GM12891 (cell line): ENCODE results near the gene PIK3R3.

Experiments used
- POLR2A ChIP-seq: IDR thresholded peaks from 2 replicates; pipeline ENCODE4 v1.6.1; 2011; ENCODE audit warnings: low read depth, low read length, control low read depth
- POLR2AphosphoS5 ChIP-seq: IDR thresholded peaks from 2 replicates; pipeline ENCODE4 v1.6.1; 2011; ENCODE audit warnings: low read depth, low read length, control low read depth
- POU2F2 ChIP-seq: IDR thresholded peaks from 2 replicates; pipeline ENCODE4 v1.6.1; 2011; ENCODE audit warnings: low read depth, mild to moderate bottlenecking, control low read depth, low read length, moderate library complexity
- SPI1 ChIP-seq: IDR thresholded peaks from 2 replicates; pipeline ENCODE4 v1.6.1; 2011; ENCODE audit warnings: low read depth, low read length, control low read depth
- TAF1 ChIP-seq: IDR thresholded peaks from 2 replicates; pipeline ENCODE4 v1.6.1; 2011; ENCODE audit warnings: low read depth, low read length, control low read depth

GRCh38 chr1:46080257-46080656 lies 52.2 kb downstream of the PIK3R3 start:
- no peak for TF ChIP-seq POU2F2
- TF ChIP-seq TAF1 = no peak
- no peak for TF ChIP-seq POLR2A
- TF ChIP-seq POLR2AphosphoS5 = no peak
- TF ChIP-seq SPI1 = no peak
